NCI-H187 treated with DMSO at 0.1 percent for 48 hours (cell line): Measurements from ENCODE around the gene TSC22D1.

Source experiments
- DNase-seq: peaks from one replicate; lab custom pipeline; 2025; lab: John Stamatoyannopoulos, UW

Gene TSC22D1

GRCh38 chr13:44382635-44383145 lies 193.4 kb downstream of the TSC22D1 start:
- no peak for DNase-seq
